Right lobe of liver (tissue), 6 donors: ENCODE results near the gene SRD5A2. TPM values are rescaled to one million over a fixed set of nuclear protein-coding genes. Genes with fewer than 3 reads are reported as not detected.

Experiments used
- ATAC-seq, 4 donors: fragments of 200-7000 bp; cut with Tn5 transposase; one replicate each; pipeline ENCODE4 v1.9.1; 2020; ENCODE audit warnings: mild to moderate bottlenecking in 4 of 4, moderate library complexity in 4 of 4
- DNase-seq, 3 donors: peaks; one replicate each; pipeline ENCODE4 v3.0.0-alpha.2; 2020
- H3K27ac ChIP-seq, 3 donors: fragments of 200-600 bp; one replicate each; pipeline ENCODE4 v1.8.0; 2022
- H3K27me3 ChIP-seq, 2 donors: fragments of 200-600 bp; one replicate each; pipeline ENCODE4 v1.8.0; 2022
- H3K36me3 ChIP-seq, 4 donors: fragments of 200-600 bp; sonication (generic) in 1 of 4; one replicate each; pipeline versions ENCODE4 v1.5.1 to v1.8.0; 2017 to 2022; ENCODE audit warnings: control low read depth in 1 of 4
- H3K4me1 ChIP-seq, 4 donors: fragments of 200-600 bp; sonication (generic) in 1 of 4; one replicate each; pipeline versions ENCODE4 v1.5.1 to v1.8.0; 2017 to 2022; ENCODE audit warnings: control low read depth in 1 of 4
- H3K4me3 ChIP-seq, 3 donors: fragments of 200-600 bp; one replicate each; pipeline ENCODE4 v1.8.0; 2022
- H3K9me3 ChIP-seq, 4 donors: fragments of 200-600 bp; sonication (generic) in 1 of 4; one replicate each; pipeline versions ENCODE4 v1.5.1 to v1.8.0; 2017 to 2022; ENCODE audit warnings: control low read depth in 1 of 4
- POLR2A ChIP-seq: fragments of 450-650 bp; IDR thresholded peaks from one replicate; pipeline ENCODE4 v1.6.1; 2017; ENCODE audit warnings: antibody characterized with exemption, mild to moderate bottlenecking
- WGBS: methylation state at CpG from one replicate; pipeline ENCODE4 v1.1.6; 2018; ENCODE audit warnings: low coverage, low lambda C conversion rate; ENCODE audit not compliant: insufficient coverage; ENCODE audit errors: missing lambda C conversion rate; 5-methylcytosine and 5-hydroxymethylcytosine counted together
- intact Hi-C, 2 donors: fragments of 100-400 bp; cut with DNase I; formaldehyde crosslinking; loops; one replicate each; pipeline versions ENCODE4 v1.11.2 to v1.14.1; 2022
- total RNA-seq, 6 experiments: library from RNA; depleted of rRNA in 2 of 6; stranded (reverse); fragments of >200 nt in 2 of 6; fragmentation: NEBNext Ultra II Directional in 3 of 6; extraction: Animal tissue kit (Norgen Biotek cat#: 25700) in 3 of 6; gene quantifications; one replicate each; pipeline versions ENCODE4 v1.1.0 to v1.2.4, GENCODE V29; 2016 to 2023
- TF ChIP-seq, protein P1 (sequence below), 4 donors: fragments of 200-600 bp in 3 of 4; fragments of 450-650 bp in 1 of 4; IDR thresholded peaks; one replicate each; pipeline versions ENCODE4 v1.5.1 to v1.8.0; 2016 to 2022; ENCODE audit warnings: antibody characterized with exemption in 4 of 4, mild to moderate bottlenecking in 2 of 4
- donor health status: DM: no; HTN: yes; CAD: no.
- donor health status: DM: no; HTN: no; CAD: no.
- donor health status: DM: no; HTN: no; CAD: no.
- donor health status: DM: no; HTN: yes; CAD: no.
- donor health status: DM: no; HTN: yes; CAD: no.

SRD5A2 gene
- total RNA-seq, 6 experiments from 2014 or later: 2.3 to 12.0 (median 5.8) TPM

DNA sequence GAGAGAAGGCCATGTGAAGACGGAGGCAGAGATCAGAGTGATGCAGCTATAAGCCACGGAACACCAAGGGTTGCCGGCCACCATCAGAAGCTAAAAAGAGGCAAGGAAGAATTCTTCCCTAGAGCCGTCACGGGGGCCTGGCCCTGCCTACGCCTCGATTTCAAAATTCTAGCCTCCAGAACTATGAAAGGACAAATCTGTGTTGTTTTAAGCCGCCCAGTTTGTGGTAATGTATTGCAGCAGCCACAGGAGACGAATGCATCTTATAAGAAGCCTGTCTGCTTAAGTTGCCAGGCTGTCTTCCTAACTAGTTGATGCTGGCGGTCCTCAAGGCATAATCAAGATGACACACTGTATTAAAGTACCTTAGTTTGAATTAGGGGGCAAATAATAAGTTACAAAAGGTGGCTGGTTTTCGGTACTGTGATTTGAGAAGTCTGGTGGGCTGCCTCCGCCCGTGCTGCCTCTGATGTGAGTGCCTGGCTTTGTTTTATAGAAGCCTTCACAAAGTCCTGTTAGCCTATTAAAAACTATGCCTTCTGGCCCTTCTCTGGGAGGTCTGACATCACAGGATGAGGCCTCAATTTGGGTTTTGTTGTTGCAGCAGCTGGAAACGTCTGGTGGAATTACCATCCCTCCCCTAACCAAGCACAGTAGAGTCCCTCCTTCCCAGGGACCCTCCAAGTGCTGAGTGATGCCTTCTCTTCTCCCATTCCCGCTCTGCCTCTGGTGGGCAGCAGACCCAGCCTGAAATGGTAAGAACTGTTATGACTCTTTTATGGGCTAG, 53.6 kb downstream of the SRD5A2 start:
- no peak for ATAC-seq
- intact Hi-C loops: no loop called here
- no peak for DNase-seq

DNA sequence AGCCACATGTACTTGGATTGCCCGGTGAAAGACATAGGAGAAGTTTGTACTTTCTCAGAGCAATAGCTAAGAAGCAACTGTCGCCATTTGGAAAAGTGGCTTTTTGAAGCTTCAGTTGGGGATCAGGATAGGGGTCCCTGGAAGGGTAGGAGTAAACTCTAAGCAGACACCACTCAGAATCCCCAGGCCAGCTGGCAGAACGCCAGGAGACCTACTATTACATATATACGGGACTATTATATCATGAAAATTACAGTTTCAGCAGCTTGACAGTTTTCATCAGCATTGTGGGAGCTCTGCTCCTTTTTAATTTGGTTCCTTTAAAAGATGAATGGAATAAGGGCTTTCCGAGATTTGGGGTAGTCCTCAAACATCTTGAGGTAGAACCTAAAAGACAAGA, 54.9 kb downstream of the SRD5A2 start:
- no peak for DNase-seq

More for the DNA sequence above, 53.6 kb downstream of the SRD5A2 start:
- no peaks in the 10 kb centered on the region for H3K36me3 ChIP-seq
- 80% methylated on average over 13 of the region's 15 CpGs for WGBS
- no peaks in the 10 kb centered on the region for H3K9me3 ChIP-seq
- H3K4me1 ChIP-seq: peaks cover 0 to 12% (median 5%) of the 10 kb centered on the region in 4 donors
- TF ChIP-seq POLR2A: no peak
- TF ChIP-seq, protein P1, sequence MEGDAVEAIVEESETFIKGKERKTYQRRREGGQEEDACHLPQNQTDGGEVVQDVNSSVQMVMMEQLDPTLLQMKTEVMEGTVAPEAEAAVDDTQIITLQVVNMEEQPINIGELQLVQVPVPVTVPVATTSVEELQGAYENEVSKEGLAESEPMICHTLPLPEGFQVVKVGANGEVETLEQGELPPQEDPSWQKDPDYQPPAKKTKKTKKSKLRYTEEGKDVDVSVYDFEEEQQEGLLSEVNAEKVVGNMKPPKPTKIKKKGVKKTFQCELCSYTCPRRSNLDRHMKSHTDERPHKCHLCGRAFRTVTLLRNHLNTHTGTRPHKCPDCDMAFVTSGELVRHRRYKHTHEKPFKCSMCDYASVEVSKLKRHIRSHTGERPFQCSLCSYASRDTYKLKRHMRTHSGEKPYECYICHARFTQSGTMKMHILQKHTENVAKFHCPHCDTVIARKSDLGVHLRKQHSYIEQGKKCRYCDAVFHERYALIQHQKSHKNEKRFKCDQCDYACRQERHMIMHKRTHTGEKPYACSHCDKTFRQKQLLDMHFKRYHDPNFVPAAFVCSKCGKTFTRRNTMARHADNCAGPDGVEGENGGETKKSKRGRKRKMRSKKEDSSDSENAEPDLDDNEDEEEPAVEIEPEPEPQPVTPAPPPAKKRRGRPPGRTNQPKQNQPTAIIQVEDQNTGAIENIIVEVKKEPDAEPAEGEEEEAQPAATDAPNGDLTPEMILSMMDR (IDR thresholded peaks at IDR 0.05): no peak
- no peak overlapping the region for H3K4me3 ChIP-seq
- no peaks in the 10 kb centered on the region for H3K27me3 ChIP-seq
- H3K27ac ChIP-seq: no peak overlapping the region

DNA sequence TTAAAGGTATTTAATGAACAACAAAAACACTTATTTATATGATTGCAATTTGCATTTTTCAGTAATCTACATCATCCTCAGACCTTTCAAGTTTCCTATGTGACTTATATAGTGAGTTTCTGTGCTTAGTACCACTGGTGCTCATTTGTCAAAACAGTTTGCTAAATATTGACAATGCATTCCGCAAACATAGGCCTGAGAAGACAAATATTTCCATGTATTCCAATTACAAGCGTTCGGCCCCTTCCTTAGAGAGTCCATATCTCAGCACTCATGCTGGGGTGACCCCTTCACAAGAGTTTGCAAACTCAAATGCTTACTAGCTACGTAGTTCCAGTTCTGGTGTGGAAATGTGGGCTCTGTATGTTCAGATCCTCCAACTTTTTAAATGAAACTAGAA, 56.1 kb downstream of the SRD5A2 start:
- H3K9me3 ChIP-seq: no peaks in the 10 kb centered on the region
- no peak for DNase-seq
- WGBS: 55% methylated on average over 4 of the region's 4 CpGs
- intact Hi-C loops: no loop called here
- no peaks in the 10 kb centered on the region for H3K27me3 ChIP-seq
- no peak for TF ChIP-seq POLR2A
- TF ChIP-seq, protein P1 (IDR thresholded peaks at IDR 0.05): no peak
- H3K4me1 ChIP-seq: peaks cover 0 to 12% (median 5%) of the 10 kb centered on the region in 4 donors
- H3K4me3 ChIP-seq: no peak overlapping the region
- no peaks in the 10 kb centered on the region for H3K36me3 ChIP-seq
- H3K27ac ChIP-seq: no peak overlapping the region
- ATAC-seq: peak; percentile 46 to 58 (median 56)

More for the DNA sequence above, 54.9 kb downstream of the SRD5A2 start:
- Histone ChIP-seq H3K4me3 (no peak overlapping the region), H3K9me3 (no peaks in the 10 kb centered on the region), H3K27ac (no peak overlapping the region), H3K27me3 (no peaks in the 10 kb centered on the region), H3K4me1 (peaks cover 0 to 12% (median 5%) of the 10 kb centered on the region in 4 donors), H3K36me3 (no peaks in the 10 kb centered on the region)
- TF ChIP-seq, protein P1 (IDR thresholded peaks at IDR 0.05): no peak
- no peak for TF ChIP-seq POLR2A
- intact Hi-C loops: no loop called here
- no peak for ATAC-seq
- 68% methylated on average over 5 of the region's 5 CpGs for WGBS

DNA sequence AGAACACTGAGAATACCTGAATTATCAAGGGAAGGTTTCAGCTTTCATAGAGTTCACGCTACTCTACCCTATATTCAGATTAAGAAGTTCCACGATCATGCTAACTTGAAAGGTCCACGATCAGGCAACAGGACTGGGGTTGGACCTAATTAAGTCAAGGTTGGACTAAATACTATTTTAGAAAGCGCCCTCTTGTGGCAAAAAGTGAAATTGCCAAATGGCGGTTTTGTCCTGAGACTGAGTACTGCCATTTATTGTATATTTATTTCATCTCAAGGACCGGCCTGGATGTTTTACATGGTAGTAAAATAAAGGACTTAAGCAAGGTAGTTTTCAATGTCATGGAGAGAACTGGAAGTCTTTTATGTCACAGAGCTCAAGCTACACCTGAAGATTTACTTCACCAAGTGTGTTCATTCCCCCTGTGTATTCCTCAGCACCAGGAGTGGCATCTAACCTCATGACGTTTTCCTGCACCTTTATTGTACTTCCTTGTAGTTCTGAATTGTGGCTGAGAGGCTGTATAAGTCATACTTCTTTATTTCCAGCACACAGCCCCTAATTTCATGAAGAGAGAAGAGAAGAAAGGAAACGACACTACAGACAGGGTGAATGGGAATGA, 56.8 kb downstream of the SRD5A2 start:
- TF ChIP-seq, protein P1 (IDR thresholded peaks at IDR 0.05): peak; percentile 51 to 82 (median 66)
- no peak for TF ChIP-seq POLR2A
- Histone ChIP-seq H3K9me3 (no peaks in the 10 kb centered on the region), H3K27me3 (no peaks in the 10 kb centered on the region), H3K36me3 (no peaks in the 10 kb centered on the region), H3K4me1 (peaks cover 0 to 12% (median 5%) of the 10 kb centered on the region in 4 donors), H3K4me3 (no peak overlapping the region), H3K27ac (no peak overlapping the region)
- 42% methylated on average over 8 of the region's 8 CpGs for WGBS
- DNase-seq (no peak), ATAC-seq (peak; percentile 37 to 66 (median 51))
- intact Hi-C loops: no loop called here
